Spleen (tissue), 11 donors: ENCODE data around the gene FAM120A. TPM values are rescaled to one million over a fixed set of nuclear protein-coding genes. Genes with fewer than 3 reads are reported as not detected.

Experiments
- DNase-seq: peaks from one replicate; pipeline ENCODE4 v3.0.0-alpha.2; 2020
- H3K27ac ChIP-seq, 8 donors: fragments of 200-600 bp; sonication (generic) in 7 of 8; 1 replicate in 4 of 8; 2 replicates in 4 of 8; pipeline versions ENCODE4 v1.5.0 to v1.8.0; 2016 to 2021; ENCODE audit warnings: inconsistent platforms in 4 of 8, mild to moderate bottlenecking in 4 of 8, moderate library complexity in 1 of 8
- H3K27me3 ChIP-seq, 7 donors: fragments of 200-600 bp; sonication (generic) in 6 of 7; replicated peaks in 1 of 7; 1 replicate in 4 of 7; 2 replicates in 3 of 7; pipeline versions ENCODE4 v1.5.0 to v1.8.0; 2016 to 2021; ENCODE audit warnings: inconsistent platforms in 3 of 7, mild to moderate bottlenecking in 1 of 7
- H3K36me3 ChIP-seq, 6 donors: fragments of 200-600 bp; sonication (generic) in 5 of 6; 1 replicate in 4 of 6; 2 replicates in 2 of 6; pipeline versions ENCODE4 v1.5.0 to v1.8.0; 2016 to 2021; ENCODE audit warnings: inconsistent platforms in 2 of 6
- H3K4me1 ChIP-seq, 6 donors: fragments of 200-600 bp; sonication (generic) in 5 of 6; 1 replicate in 3 of 6; 2 replicates in 3 of 6; pipeline versions ENCODE4 v1.5.0 to v1.8.0; 2016 to 2021; ENCODE audit warnings: inconsistent platforms in 3 of 6
- H3K4me3 ChIP-seq, 8 donors: fragments of 200-600 bp; sonication (generic) in 7 of 8; 1 replicate in 4 of 8; 2 replicates in 4 of 8; pipeline versions ENCODE4 v1.5.0 to v1.8.0; 2016 to 2021; ENCODE audit warnings: inconsistent platforms in 4 of 8, mild to moderate bottlenecking in 4 of 8, moderate library complexity in 2 of 8
- H3K9me3 ChIP-seq, 8 donors: fragments of 200-600 bp; sonication (generic) in 7 of 8; 1 replicate in 4 of 8; 2 replicates in 4 of 8; pipeline versions ENCODE4 v1.5.0 to v1.8.0; 2016 to 2021; ENCODE audit warnings: inconsistent platforms in 4 of 8
- POLR2A ChIP-seq, 3 donors: fragments of 450-650 bp; IDR thresholded peaks; one replicate each; pipeline ENCODE4 v1.5.1; 2017; ENCODE audit warnings: antibody characterized with exemption in 3 of 3, mild to moderate bottlenecking in 1 of 3
- POLR2AphosphoS5 ChIP-seq, 3 donors: sonication (generic); formaldehyde crosslinking; IDR thresholded peaks; one replicate each; pipeline ENCODE4 v1.5.1; 2017; ENCODE audit warnings: antibody characterized with exemption in 3 of 3
- WGBS, 5 donors: extraction: QIAGEN DNeasy Blood & Tissue Kit in 3 of 5; methylation state at CpG; one replicate each; pipeline versions ENCODE4 v1.1.5 to v1.1.7; 2013 to 2018; 5-methylcytosine and 5-hydroxymethylcytosine counted together
- intact Hi-C: fragments of 100-400 bp; cut with DNase I; formaldehyde crosslinking; loops from one replicate; pipeline ENCODE4 v1.15.0; 2023; ENCODE audit warnings: low total_unique reads
- microRNA-seq, 3 donors: library from miRNA; unstranded; fragments of <30 nt; microRNA quantifications; one replicate each; pipeline versions ENCODE4 to v1.1.0, GENCODE V29; 2019 to 2020
- polyA plus RNA-seq, 3 donors: library from polyadenylated mRNA; stranded (reverse); fragments of 200-250 nt; gene quantifications; one replicate each; pipeline ENCODE4 v1.2.1, GENCODE V29; 2013
- small RNA-seq, 4 donors: library from RNA; depleted of rRNA; stranded (forward); fragments of <200 nt; gene quantifications; one replicate each; pipeline ENCODE3, GENCODE V24; 2016
- total RNA-seq, 7 donors: library from RNA; depleted of rRNA in 3 of 7; stranded (reverse); fragments of >200 nt in 3 of 7; fragmentation: NEBNext Ultra II Directional in 4 of 7; extraction: Animal tissue kit (Norgen Biotek cat#: 25700) in 4 of 7; gene quantifications; one replicate each; pipeline versions ENCODE4 v1.1.0 to v1.2.1, GENCODE V29; 2016 to 2021
- TF ChIP-seq, protein P1 (sequence below), 11 experiments: fragments of 200-600 bp in 7 of 11; fragments of 450-650 bp in 4 of 11; sonication (generic) in 4 of 11; IDR thresholded peaks in 8 of 11; conservative IDR thresholded peaks in 3 of 11; 1 replicate in 7 of 11; 2 replicates in 4 of 11; pipeline versions ENCODE4 v1.4.0 to v1.8.0; 2016 to 2021; ENCODE audit warnings: antibody characterized with exemption in 11 of 11, inconsistent platforms in 4 of 11, mild to moderate bottlenecking in 1 of 11
- donor health status: healthy with polysubstance abuse.
- donor health status: DM: no; HTN: no; CAD: no; lungs with moderate emphysema.
- donor health status: DM: no; HTN: no; CAD: no.
- donor health status: Bipolar disorder and iron deficiency.
- donor health status: healthy.
- donor health status: DM: no; HTN: no; CAD: no.
- donor health status: DM: yes; HTN: yes; CAD: no.

FAM120A gene
- total and polyA plus RNA-seq, 10 donors = 33.0 to 116 (median 102) TPM

DNA sequence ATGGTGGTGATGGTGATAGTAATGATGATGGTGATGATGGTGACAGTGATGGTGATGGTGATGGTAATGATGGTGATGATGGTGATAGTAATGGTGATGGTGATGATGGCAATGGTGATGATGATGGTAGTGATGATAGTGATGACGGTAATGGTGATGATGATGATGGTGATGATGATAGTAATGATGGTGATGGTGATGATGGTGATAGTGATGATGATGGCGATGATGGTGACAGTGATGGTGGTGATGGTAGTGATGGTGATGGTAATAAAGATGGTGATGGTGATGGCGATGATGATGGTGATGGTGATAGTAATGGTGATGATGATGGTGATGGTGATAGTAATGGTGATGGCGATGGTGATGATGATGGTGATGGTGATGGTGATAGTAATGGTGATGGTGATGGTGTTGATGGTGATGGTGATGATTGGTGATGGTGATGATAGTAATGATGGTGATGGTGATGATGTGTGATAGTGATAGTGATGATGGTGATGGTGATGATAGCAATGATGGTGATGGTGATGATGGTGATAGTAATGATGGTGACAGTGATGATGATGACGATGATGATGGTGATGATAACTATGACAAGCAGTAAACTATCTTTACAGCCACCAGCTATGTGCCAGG lies 163.5 kb downstream of the FAM120A start:
- Histone ChIP-seq H3K4me3 (no peak overlapping the region), H3K27me3 (no peaks in the 10 kb centered on the region), H3K4me1 (peaks cover 0 to 61% (median 15%) of the 10 kb centered on the region in 6 donors), H3K9me3 (peaks cover 2 to 13% (median 11%) of the 10 kb centered on the region in 8 donors), H3K27ac (no peak overlapping the region), H3K36me3 (no peaks in the 10 kb centered on the region)
- TF ChIP-seq, protein P1, sequence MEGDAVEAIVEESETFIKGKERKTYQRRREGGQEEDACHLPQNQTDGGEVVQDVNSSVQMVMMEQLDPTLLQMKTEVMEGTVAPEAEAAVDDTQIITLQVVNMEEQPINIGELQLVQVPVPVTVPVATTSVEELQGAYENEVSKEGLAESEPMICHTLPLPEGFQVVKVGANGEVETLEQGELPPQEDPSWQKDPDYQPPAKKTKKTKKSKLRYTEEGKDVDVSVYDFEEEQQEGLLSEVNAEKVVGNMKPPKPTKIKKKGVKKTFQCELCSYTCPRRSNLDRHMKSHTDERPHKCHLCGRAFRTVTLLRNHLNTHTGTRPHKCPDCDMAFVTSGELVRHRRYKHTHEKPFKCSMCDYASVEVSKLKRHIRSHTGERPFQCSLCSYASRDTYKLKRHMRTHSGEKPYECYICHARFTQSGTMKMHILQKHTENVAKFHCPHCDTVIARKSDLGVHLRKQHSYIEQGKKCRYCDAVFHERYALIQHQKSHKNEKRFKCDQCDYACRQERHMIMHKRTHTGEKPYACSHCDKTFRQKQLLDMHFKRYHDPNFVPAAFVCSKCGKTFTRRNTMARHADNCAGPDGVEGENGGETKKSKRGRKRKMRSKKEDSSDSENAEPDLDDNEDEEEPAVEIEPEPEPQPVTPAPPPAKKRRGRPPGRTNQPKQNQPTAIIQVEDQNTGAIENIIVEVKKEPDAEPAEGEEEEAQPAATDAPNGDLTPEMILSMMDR (IDR thresholded peaks at IDR 0.05 in 8 of 11, conservative IDR thresholded peaks at IDR 0.05 in 3 of 11) = peak in 1 of 11 experiments; percentile 7
- TF ChIP-seq POLR2A (IDR thresholded peaks at IDR 0.05) = no peak
- TF ChIP-seq POLR2AphosphoS5 (IDR thresholded peaks at IDR 0.05) = no peak
- 86 to 90% (median 87%) methylated on average over 5 of the region's 5 CpGs for WGBS, 5 donors
- intact Hi-C loops = no loop called here
- no peak for DNase-seq

Small RNA genes lying within 50 kb of the gene (microRNA-seq; reads per million reads assigned to microRNA genes)
- 0 reads per million in 3 donors for gene MIR548AU

Small RNA genes lying within 50 kb of the gene (small RNA-seq; reads per million reads assigned to genes)
- 0 reads per million in 4 donors for gene RF00019

Other genes starting within 250 kb of the FAM120A start
- gene FAM120AOS, start 1.9 kb downstream of the FAM120A start, total RNA-seq = 10 to 100 TPM; 30.8 to 46.8 (median 39.7) TPM
- gene FAM120AOS, start 1.9 kb downstream of the FAM120A start, polyA plus RNA-seq = 10 to 100 TPM; 20.6 to 31.2 (median 27.2) TPM
- 10 to 100 TPM; 27.6 to 46.2 (median 32.6) TPM for gene PHF2, start 124.9 kb downstream of the FAM120A start, total RNA-seq
- gene PHF2, start 124.9 kb downstream of the FAM120A start, polyA plus RNA-seq = 10 to 100 TPM; 11.2 to 23.1 (median 13.7) TPM